ENCODE results near the gene SPDYE6.

The SPDYE6 gene

DNA sequence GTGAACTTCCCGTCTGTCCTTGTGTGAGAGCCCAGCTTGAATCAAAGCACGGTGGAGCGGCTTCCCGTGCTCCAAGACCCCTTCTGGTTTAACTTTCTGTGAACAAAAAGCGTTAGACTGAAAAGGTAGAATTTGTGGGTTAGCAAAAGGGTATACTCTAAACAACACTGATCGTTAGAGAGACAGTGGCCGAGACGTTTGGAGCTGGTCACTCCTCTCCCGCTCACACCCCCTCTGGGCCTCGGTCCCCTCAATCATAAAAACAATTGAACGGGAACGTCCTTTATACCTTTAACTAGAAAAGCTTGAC is 40.4 kb upstream of the SPDYE6 start:
- H3K4me3 ChIP-seq (ENCODE audit: low read length) = peak overlapping the region; percentile 87
- H2BK120ac ChIP-seq (ENCODE audit: low read depth, low read length) = no peak overlapping the region
- H3K79me2 ChIP-seq (ENCODE audit: control insufficient read depth, insufficient read depth, low read length) = peaks cover 4% of the 10 kb centered on the region
- no peak overlapping the region for H2BK15ac ChIP-seq (replicated peaks; ENCODE audit: low read depth)
- H2AK5ac ChIP-seq (ENCODE audit: low read length) = no peak overlapping the region
- no peak overlapping the region for H3K4ac ChIP-seq (ENCODE audit: low read depth, low read length)
- DNase-seq = no peak
- H3K18ac ChIP-seq (ENCODE audit: low read length) = peak overlapping the region; percentile 69
- H4K5ac ChIP-seq (ENCODE audit: low read length) = no peak overlapping the region
- peaks cover 4% of the 10 kb centered on the region for H3K36me3 ChIP-seq (ENCODE audit: control insufficient read depth, insufficient read depth, low read length)
- no peaks in the 10 kb centered on the region for H3K27me3 ChIP-seq (ENCODE audit: insufficient read depth, low read length, poor library complexity)
- H3K4me2 ChIP-seq (ENCODE audit: low read length) = peak overlapping the region; percentile 88
- H3K79me1 ChIP-seq (ENCODE audit: low read length) = peaks cover 1% of the 10 kb centered on the region
- peak overlapping the region; percentile 68 for H3K27ac ChIP-seq (ENCODE audit: low read depth, low read length)
- H2BK5ac ChIP-seq (ENCODE audit: low read length) = peak overlapping the region; percentile 19
- no CpG with 5 or more reads among the region's 12 CpGs for WGBS (ENCODE audit: extremely low coverage, insufficient coverage, low lambda C conversion rate)
- no peak overlapping the region for H3K23ac ChIP-seq (ENCODE audit: low read length)
- no peak overlapping the region for H4K8ac ChIP-seq (ENCODE audit: low read depth, low read length)
- no peaks in the 10 kb centered on the region for H3K4me1 ChIP-seq (ENCODE audit: control insufficient read depth, low read depth, low read length)
- H3K56ac ChIP-seq (ENCODE audit: low read length) = peak overlapping the region; percentile 89
- H3K9ac ChIP-seq (ENCODE audit: low read length) = peak overlapping the region; percentile 87

- no peak within 1 kb of the TSS for H2BK15ac ChIP-seq (replicated peaks; ENCODE audit: low read depth)
- peak within 1 kb of the TSS; percentile 92 for H3K27ac ChIP-seq (ENCODE audit: low read depth, low read length)
- peak within 1 kb of the TSS; percentile 87 for H3K9ac ChIP-seq (ENCODE audit: low read length)
- H2BK120ac ChIP-seq (ENCODE audit: low read depth, low read length) = no peak within 1 kb of the TSS
- peaks cover 4% of the 10 kb centered on the region for H3K36me3 ChIP-seq (ENCODE audit: control insufficient read depth, insufficient read depth, low read length)
- no peaks in the 10 kb centered on the region for H3K27me3 ChIP-seq (ENCODE audit: insufficient read depth, low read length, poor library complexity)
- no CpG with 5 or more reads among the region's 59 CpGs for WGBS (ENCODE audit: extremely low coverage, insufficient coverage, low lambda C conversion rate)
- H4K8ac ChIP-seq (ENCODE audit: low read depth, low read length) = no peak within 1 kb of the TSS
- peak within 1 kb of the TSS; percentile 69 for H3K18ac ChIP-seq (ENCODE audit: low read length)
- DNase-seq = peak; percentile 99
- peak within 1 kb of the TSS; percentile 87 for H3K4me3 ChIP-seq (ENCODE audit: low read length)
- peak within 1 kb of the TSS; percentile 88 for H3K4me2 ChIP-seq (ENCODE audit: low read length)
- H3K79me2 ChIP-seq (ENCODE audit: control insufficient read depth, insufficient read depth, low read length) = peaks cover 4% of the 10 kb centered on the region
- H2AK5ac ChIP-seq (ENCODE audit: low read length) = no peak within 1 kb of the TSS
- no peak within 1 kb of the TSS for H3K4ac ChIP-seq (ENCODE audit: low read depth, low read length)
- peak within 1 kb of the TSS; percentile 89 for H3K56ac ChIP-seq (ENCODE audit: low read length)
- H3K4me1 ChIP-seq (ENCODE audit: control insufficient read depth, low read depth, low read length) = no peaks in the 10 kb centered on the region
- H2BK5ac ChIP-seq (ENCODE audit: low read length) = peak within 1 kb of the TSS; percentile 19
- no peak within 1 kb of the TSS for H3K23ac ChIP-seq (ENCODE audit: low read length)
- peaks cover 1% of the 10 kb centered on the region for H3K79me1 ChIP-seq (ENCODE audit: low read length)
- H4K5ac ChIP-seq (ENCODE audit: low read length) = no peak within 1 kb of the TSS
Measured at GRCh38 chr7:102395873-102396709, 39.8 kb upstream of the SPDYE6 start, which contains the start of gene PRKRIP1. Gene PRKRIP1, plus strand, starts transcription at chr7:102396363. Its CDS starts 49 bp downstream, at chr7:102396412.

GRCh38 chr7:102395592-102395872 is 39.3 kb upstream of the SPDYE6 start:
- Histone ChIP-seq H3K4me3 (ENCODE audit: low read length) (peak overlapping the region; percentile 48), H3K79me2 (ENCODE audit: control insufficient read depth, insufficient read depth, low read length) (peaks cover 4% of the 10 kb centered on the region), H2BK5ac (ENCODE audit: low read length) (peak overlapping the region; percentile 2), H3K27me3 (ENCODE audit: insufficient read depth, low read length, poor library complexity) (no peaks in the 10 kb centered on the region), H2BK15ac (replicated peaks; ENCODE audit: low read depth) (no peak overlapping the region), H4K5ac (ENCODE audit: low read length) (no peak overlapping the region), H3K56ac (ENCODE audit: low read length) (peak overlapping the region; percentile 80), H3K4me1 (ENCODE audit: control insufficient read depth, low read depth, low read length) (no peaks in the 10 kb centered on the region), H3K18ac (ENCODE audit: low read length) (peak overlapping the region; percentile 64), H3K36me3 (ENCODE audit: control insufficient read depth, insufficient read depth, low read length) (peaks cover 4% of the 10 kb centered on the region), H3K23ac (ENCODE audit: low read length) (no peak overlapping the region), H2AK5ac (ENCODE audit: low read length) (no peak overlapping the region), H3K4ac (ENCODE audit: low read depth, low read length) (no peak overlapping the region), H3K4me2 (ENCODE audit: low read length) (peak overlapping the region; percentile 47), H4K8ac (ENCODE audit: low read depth, low read length) (no peak overlapping the region), H2BK120ac (ENCODE audit: low read depth, low read length) (no peak overlapping the region), H3K9ac (ENCODE audit: low read length) (peak overlapping the region; percentile 81), H3K27ac (ENCODE audit: low read depth, low read length) (peak overlapping the region; percentile 92), H3K79me1 (ENCODE audit: low read length) (peaks cover 1% of the 10 kb centered on the region)
- no CpG with 5 or more reads among the region's 9 CpGs for WGBS (ENCODE audit: extremely low coverage, insufficient coverage, low lambda C conversion rate)
- DNase-seq = no peak

- Histone ChIP-seq H3K23ac (ENCODE audit: low read length) (no peak overlapping the region), H3K56ac (ENCODE audit: low read length) (no peak overlapping the region), H3K18ac (ENCODE audit: low read length) (no peak overlapping the region), H3K36me3 (ENCODE audit: control insufficient read depth, insufficient read depth, low read length) (no peaks in the 10 kb centered on the region), H4K8ac (ENCODE audit: low read depth, low read length) (no peak overlapping the region), H2BK5ac (ENCODE audit: low read length) (no peak overlapping the region), H3K27me3 (ENCODE audit: insufficient read depth, low read length, poor library complexity) (no peaks in the 10 kb centered on the region), H3K4me3 (ENCODE audit: low read length) (no peak overlapping the region), H4K5ac (ENCODE audit: low read length) (no peak overlapping the region), H3K9ac (ENCODE audit: low read length) (no peak overlapping the region), H3K79me2 (ENCODE audit: control insufficient read depth, insufficient read depth, low read length) (peaks cover 4% of the 10 kb centered on the region), H3K79me1 (ENCODE audit: low read length) (peaks cover 1% of the 10 kb centered on the region), H3K27ac (ENCODE audit: low read depth, low read length) (no peak overlapping the region), H3K4me1 (ENCODE audit: control insufficient read depth, low read depth, low read length) (no peaks in the 10 kb centered on the region), H2BK15ac (replicated peaks; ENCODE audit: low read depth) (no peak overlapping the region), H3K4me2 (ENCODE audit: low read length) (no peak overlapping the region), H2BK120ac (ENCODE audit: low read depth, low read length) (no peak overlapping the region), H2AK5ac (ENCODE audit: low read length) (no peak overlapping the region), H3K4ac (ENCODE audit: low read depth, low read length) (no peak overlapping the region)
- no CpG with 5 or more reads among the region's 9 CpGs for WGBS (ENCODE audit: extremely low coverage, insufficient coverage, low lambda C conversion rate)
- DNase-seq = peak; percentile 74
Measured at GRCh38 chr7:102393467-102393866, 37.2 kb upstream of the SPDYE6 start.

DNA sequence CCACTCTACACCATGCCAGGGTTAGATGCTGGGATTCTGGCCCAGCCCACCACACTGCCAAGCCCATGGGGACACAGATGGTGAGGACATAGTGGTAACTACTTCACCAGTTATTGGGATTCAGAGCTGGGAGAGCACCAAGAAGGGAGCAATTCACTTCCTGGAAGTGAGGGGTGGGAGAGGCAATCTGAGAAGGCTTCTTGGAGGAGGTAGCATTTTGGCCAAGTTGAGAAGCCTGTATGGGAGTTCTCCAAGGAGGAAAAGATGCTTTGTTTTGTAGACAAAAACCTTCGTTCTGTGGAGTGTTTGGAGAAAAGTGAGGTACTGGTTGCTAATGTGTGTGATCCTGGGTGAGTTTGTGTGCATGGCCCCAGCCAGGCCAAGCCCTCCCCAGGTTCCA is 36.1 kb upstream of the SPDYE6 start:
- Histone ChIP-seq H3K4ac (ENCODE audit: low read depth, low read length) (no peak overlapping the region), H3K56ac (ENCODE audit: low read length) (no peak overlapping the region), H4K8ac (ENCODE audit: low read depth, low read length) (no peak overlapping the region), H3K27me3 (ENCODE audit: insufficient read depth, low read length, poor library complexity) (no peaks in the 10 kb centered on the region), H3K36me3 (ENCODE audit: control insufficient read depth, insufficient read depth, low read length) (no peaks in the 10 kb centered on the region), H3K23ac (ENCODE audit: low read length) (no peak overlapping the region), H3K4me1 (ENCODE audit: control insufficient read depth, low read depth, low read length) (no peaks in the 10 kb centered on the region), H3K9ac (ENCODE audit: low read length) (no peak overlapping the region), H3K79me1 (ENCODE audit: low read length) (peaks cover 1% of the 10 kb centered on the region), H3K4me2 (ENCODE audit: low read length) (no peak overlapping the region), H2AK5ac (ENCODE audit: low read length) (no peak overlapping the region), H2BK15ac (replicated peaks; ENCODE audit: low read depth) (no peak overlapping the region), H3K4me3 (ENCODE audit: low read length) (no peak overlapping the region), H2BK120ac (ENCODE audit: low read depth, low read length) (no peak overlapping the region), H4K5ac (ENCODE audit: low read length) (no peak overlapping the region), H3K27ac (ENCODE audit: low read depth, low read length) (no peak overlapping the region), H3K18ac (ENCODE audit: low read length) (no peak overlapping the region), H2BK5ac (ENCODE audit: low read length) (no peak overlapping the region), H3K79me2 (ENCODE audit: control insufficient read depth, insufficient read depth, low read length) (peaks cover 3% of the 10 kb centered on the region)
- no peak for DNase-seq
- WGBS (ENCODE audit: extremely low coverage, insufficient coverage, low lambda C conversion rate) = no CpG with 5 or more reads among the region's 1 CpG
